GM23338 (cell line): ENCODE results near the gene PHF23. TPM values are rescaled to one million over a fixed set of nuclear protein-coding genes. Genes with fewer than 3 reads are reported as not detected.

Experiments used
- ATAC-seq: fragments of 200-7000 bp; cut with Tn5 transposase; 3 replicates; pipeline ENCODE4 v1.9.1; 2020
- DNase-seq: peaks from one replicate; pipeline ENCODE4 v3.0.0-alpha.2; 2015; ENCODE audit warnings: low spot score
- H2AFZ ChIP-seq: fragments of 200-600 bp; sonication (generic); 2 replicates; pipeline ENCODE4 v1.8.0; 2016; ENCODE audit warnings: antibody characterized with exemption, mild to moderate bottlenecking, moderate library complexity
- H3F3A ChIP-seq: fragments of 200-600 bp; sonication (generic); replicated peaks from 2 replicates; pipeline ENCODE4 v1.8.0; 2017; ENCODE audit warnings: antibody characterized with exemption, mixed run types, low read depth
- H3K27ac ChIP-seq: fragments of 200-600 bp; sonication (generic); 2 replicates; pipeline ENCODE4 v1.6.1; 2016; ENCODE audit warnings: low read depth
- H3K27me3 ChIP-seq: fragments of 200-600 bp; sonication (generic); 2 replicates; pipeline ENCODE4 v1.8.0; 2016; ENCODE audit warnings: mild to moderate bottlenecking, mixed run types, moderate library complexity; ENCODE audit not compliant: insufficient read depth
- H3K36me3 ChIP-seq: fragments of 200-600 bp; sonication (generic); 2 replicates; pipeline ENCODE4 v1.8.0; 2016; ENCODE audit warnings: mild to moderate bottlenecking; ENCODE audit not compliant: insufficient read depth
- H3K4me1 ChIP-seq: fragments of 200-600 bp; sonication (generic); 2 replicates; pipeline ENCODE4 v1.8.0; 2016; ENCODE audit warnings: mild to moderate bottlenecking, moderate library complexity; ENCODE audit not compliant: insufficient read depth
- H3K4me2 ChIP-seq: fragments of 200-600 bp; sonication (generic); 2 replicates; pipeline ENCODE4 v1.7.1; 2017; ENCODE audit warnings: mixed run types
- H3K4me3 ChIP-seq: fragments of 200-600 bp; sonication (generic); 2 replicates; pipeline ENCODE4 v1.6.1; 2016; ENCODE audit warnings: mixed run types
- H3K79me2 ChIP-seq: fragments of 200-600 bp; sonication (generic); replicated peaks from 2 replicates; pipeline ENCODE4 v1.8.0; 2017; ENCODE audit warnings: mild to moderate bottlenecking; ENCODE audit not compliant: insufficient read depth
- H3K9me2 ChIP-seq: fragments of 200-600 bp; sonication (generic); 2 replicates; pipeline ENCODE4 v1.8.0; 2017; ENCODE audit not compliant: insufficient read depth
- H4K20me1 ChIP-seq: fragments of 200-600 bp; sonication (generic); replicated peaks from 2 replicates; pipeline ENCODE4 v1.8.0; 2017; ENCODE audit warnings: mild to moderate bottlenecking; ENCODE audit not compliant: insufficient read depth
- H3K27ac Mint-ChIP-seq: 2 replicates; pipeline ENCODE4 v1.8.0; 2020; ENCODE audit warnings: inconsistent platforms, mild to moderate bottlenecking, moderate library complexity, mixed read lengths
- H3K27me3 Mint-ChIP-seq: 3 replicates; pipeline ENCODE4 v1.8.0; 2022; ENCODE audit warnings: low read depth, mild to moderate bottlenecking, moderate library complexity, mixed read lengths, inconsistent platforms; ENCODE audit not compliant: insufficient read depth, poor library complexity
- H3K36me3 Mint-ChIP-seq: 3 replicates; pipeline ENCODE4 v1.8.0; 2021; ENCODE audit warnings: low read depth, mild to moderate bottlenecking, inconsistent platforms, moderate library complexity, mixed read lengths
- H3K4me1 Mint-ChIP-seq: 3 replicates; pipeline ENCODE4 v1.8.0; 2020; ENCODE audit warnings: mild to moderate bottlenecking, inconsistent platforms, mixed read lengths
- H3K4me3 Mint-ChIP-seq: 3 replicates; pipeline ENCODE4 v1.8.0; 2021; ENCODE audit warnings: moderate library complexity, mild to moderate bottlenecking, inconsistent platforms, mixed read lengths
- H3K9me3 Mint-ChIP-seq: 3 replicates; pipeline ENCODE4 v1.8.0; 2020; ENCODE audit warnings: moderate library complexity, mild to moderate bottlenecking, inconsistent platforms, mixed read lengths
- CREB1 ChIP-seq: fragments of 250-450 bp; sonication (Bioruptor Pico); IDR thresholded peaks from 2 replicates; pipeline ENCODE4 v1.5.0; 2020; ENCODE audit warnings: low read depth, mild to moderate bottlenecking, moderate library complexity
- EZH2 ChIP-seq: fragments of 200-600 bp; sonication (generic); IDR thresholded peaks from one replicate; pipeline ENCODE4 v1.8.0; 2017; ENCODE audit warnings: antibody characterized with exemption, mild to moderate bottlenecking, low read depth; ENCODE audit not compliant: unreplicated experiment
- EZH2phosphoT487 ChIP-seq: fragments of 200-600 bp; sonication (generic); IDR thresholded peaks from one replicate; pipeline ENCODE4 v1.8.1; 2018; ENCODE audit warnings: antibody characterized with exemption; ENCODE audit not compliant: unreplicated experiment
- JUNB ChIP-seq: IDR thresholded peaks from one replicate; pipeline ENCODE4 v1.6.1; 2016; ENCODE audit warnings: antibody characterized with exemption; ENCODE audit not compliant: unreplicated experiment
- NANOG ChIP-seq: IDR thresholded peaks from 2 replicates; pipeline ENCODE4 v1.6.1; 2016; ENCODE audit warnings: antibody characterized with exemption, borderline replicate concordance
- POLR2AphosphoS5 ChIP-seq: IDR thresholded peaks from 2 replicates; pipeline ENCODE4 v1.6.1; 2016; ENCODE audit warnings: antibody characterized with exemption, low read depth
- STAT1 ChIP-seq: IDR thresholded peaks from one replicate; pipeline ENCODE4 v1.6.1; 2016; ENCODE audit warnings: antibody characterized with exemption; ENCODE audit not compliant: unreplicated experiment
- ZNF114 ChIP-seq: fragments of 250-450 bp; sonication (Bioruptor Pico); IDR thresholded peaks from 2 replicates; pipeline ENCODE4 v1.5.0; 2020; ENCODE audit warnings: mild to moderate bottlenecking, moderate library complexity
- ZNF331 ChIP-seq: fragments of 250-450 bp; sonication (Bioruptor Pico); IDR thresholded peaks from 2 replicates; pipeline ENCODE4 v1.5.0; 2020; ENCODE audit warnings: low read depth, mild to moderate bottlenecking, moderate library complexity
- polyA plus RNA-seq: library from polyadenylated mRNA; unstranded; fragments of >200 nt; fragmentation: Nextera tagmentation; extraction: Ambion mirVana; gene quantifications from 2 replicates; pipeline ENCODE4 v1.2.1, GENCODE V29; 2016
- total RNA-seq: library from RNA; depleted of rRNA; stranded (reverse); fragments of >200 nt; shearing (Covaris generic); gene quantifications from 2 replicates; pipeline ENCODE4 v1.2.3, GENCODE V29; 2014
- TF ChIP-seq, protein P1 (sequence below), 2 experiments: fragments of 200-600 bp in 1 of 2; sonication (generic) in 1 of 2; conservative IDR thresholded peaks; 2 replicates each; pipeline versions ENCODE4 v1.5.1 to v1.6.1; 2016 to 2017; ENCODE audit warnings: antibody characterized with exemption in 2 of 2, low read depth in 2 of 2, mild to moderate bottlenecking in 2 of 2, moderate library complexity in 1 of 2
- TF ChIP-seq, protein P2 (sequence below): IDR thresholded peaks from 2 replicates; pipeline ENCODE4 v1.6.1; 2016; ENCODE audit warnings: antibody characterized with exemption
- TF ChIP-seq, protein P3 (sequence below): fragments of 250-450 bp; sonication (Bioruptor Pico); IDR thresholded peaks from 2 replicates; pipeline ENCODE4 v1.5.0; 2020; ENCODE audit warnings: mild to moderate bottlenecking, moderate library complexity
- TF ChIP-seq, protein P4 (sequence below): IDR thresholded peaks from one replicate; pipeline ENCODE4 v1.6.1; 2018; ENCODE audit warnings: antibody characterized with exemption; ENCODE audit not compliant: unreplicated experiment

The PHF23 gene
- total and polyA plus RNA-seq, 2 experiments from 2014 or later, result 35.4 to 51.0 TPM

DNA sequence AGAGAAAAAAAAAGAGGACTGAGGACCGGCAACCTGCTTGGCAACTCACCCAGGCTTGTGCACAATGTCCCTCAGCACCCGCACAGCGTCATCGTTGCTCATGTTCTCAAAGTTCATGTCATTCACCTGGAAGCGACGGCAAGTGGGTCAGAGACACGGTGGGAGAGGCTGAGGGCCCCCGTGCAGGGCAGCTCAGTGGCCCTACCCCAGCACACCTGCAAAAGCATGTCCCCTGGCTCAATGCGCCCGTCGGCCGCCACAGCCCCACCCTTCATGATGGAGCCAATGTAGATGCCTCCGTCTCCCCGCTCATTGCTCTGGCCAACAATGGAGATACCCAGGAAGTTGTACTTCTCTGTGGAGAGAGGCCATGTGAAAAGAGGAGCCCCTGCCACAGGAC, 10.3 kb downstream of the PHF23 start:
- peaks cover 41% of the 10 kb centered on the region for H3K79me2 ChIP-seq
- peaks cover 16% of the 10 kb centered on the region for H3K4me1 Mint-ChIP-seq

More for the DNA sequence above, 10.3 kb downstream of the PHF23 start:
- no peak overlapping the region for H2AFZ ChIP-seq
- no peaks in the 10 kb centered on the region for H3K9me3 Mint-ChIP-seq
- no peak overlapping the region for H3K27ac ChIP-seq
- peaks cover 37% of the 10 kb centered on the region for H4K20me1 ChIP-seq
- no peaks in the 10 kb centered on the region for H3K9me2 ChIP-seq
- no peak for ATAC-seq
- no peaks in the 10 kb centered on the region for H3K27me3 ChIP-seq
- no peak overlapping the region for H3K27ac Mint-ChIP-seq
- peaks cover 2% of the 10 kb centered on the region; the same call in 1 of the 2 replicates for H3F3A ChIP-seq
- TF ChIP-seq CREB1 (CRISPR knock-in tag) (no peak), NANOG (no peak), ZNF114 (CRISPR knock-in tag) (no peak), ZNF331 (CRISPR knock-in tag) (no peak), POLR2AphosphoS5 (no peak), JUNB (no peak), STAT1 (no peak), EZH2 (no peak), EZH2phosphoT487 (no peak)
- TF ChIP-seq, protein P1, sequence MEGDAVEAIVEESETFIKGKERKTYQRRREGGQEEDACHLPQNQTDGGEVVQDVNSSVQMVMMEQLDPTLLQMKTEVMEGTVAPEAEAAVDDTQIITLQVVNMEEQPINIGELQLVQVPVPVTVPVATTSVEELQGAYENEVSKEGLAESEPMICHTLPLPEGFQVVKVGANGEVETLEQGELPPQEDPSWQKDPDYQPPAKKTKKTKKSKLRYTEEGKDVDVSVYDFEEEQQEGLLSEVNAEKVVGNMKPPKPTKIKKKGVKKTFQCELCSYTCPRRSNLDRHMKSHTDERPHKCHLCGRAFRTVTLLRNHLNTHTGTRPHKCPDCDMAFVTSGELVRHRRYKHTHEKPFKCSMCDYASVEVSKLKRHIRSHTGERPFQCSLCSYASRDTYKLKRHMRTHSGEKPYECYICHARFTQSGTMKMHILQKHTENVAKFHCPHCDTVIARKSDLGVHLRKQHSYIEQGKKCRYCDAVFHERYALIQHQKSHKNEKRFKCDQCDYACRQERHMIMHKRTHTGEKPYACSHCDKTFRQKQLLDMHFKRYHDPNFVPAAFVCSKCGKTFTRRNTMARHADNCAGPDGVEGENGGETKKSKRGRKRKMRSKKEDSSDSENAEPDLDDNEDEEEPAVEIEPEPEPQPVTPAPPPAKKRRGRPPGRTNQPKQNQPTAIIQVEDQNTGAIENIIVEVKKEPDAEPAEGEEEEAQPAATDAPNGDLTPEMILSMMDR (conservative IDR thresholded peaks at IDR 0.05; ENCODE audit: low read depth in 2 of 2), result no peak
- TF ChIP-seq, protein P2, sequence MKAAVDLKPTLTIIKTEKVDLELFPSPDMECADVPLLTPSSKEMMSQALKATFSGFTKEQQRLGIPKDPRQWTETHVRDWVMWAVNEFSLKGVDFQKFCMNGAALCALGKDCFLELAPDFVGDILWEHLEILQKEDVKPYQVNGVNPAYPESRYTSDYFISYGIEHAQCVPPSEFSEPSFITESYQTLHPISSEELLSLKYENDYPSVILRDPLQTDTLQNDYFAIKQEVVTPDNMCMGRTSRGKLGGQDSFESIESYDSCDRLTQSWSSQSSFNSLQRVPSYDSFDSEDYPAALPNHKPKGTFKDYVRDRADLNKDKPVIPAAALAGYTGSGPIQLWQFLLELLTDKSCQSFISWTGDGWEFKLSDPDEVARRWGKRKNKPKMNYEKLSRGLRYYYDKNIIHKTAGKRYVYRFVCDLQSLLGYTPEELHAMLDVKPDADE, result no peak
- TF ChIP-seq, protein P3, sequence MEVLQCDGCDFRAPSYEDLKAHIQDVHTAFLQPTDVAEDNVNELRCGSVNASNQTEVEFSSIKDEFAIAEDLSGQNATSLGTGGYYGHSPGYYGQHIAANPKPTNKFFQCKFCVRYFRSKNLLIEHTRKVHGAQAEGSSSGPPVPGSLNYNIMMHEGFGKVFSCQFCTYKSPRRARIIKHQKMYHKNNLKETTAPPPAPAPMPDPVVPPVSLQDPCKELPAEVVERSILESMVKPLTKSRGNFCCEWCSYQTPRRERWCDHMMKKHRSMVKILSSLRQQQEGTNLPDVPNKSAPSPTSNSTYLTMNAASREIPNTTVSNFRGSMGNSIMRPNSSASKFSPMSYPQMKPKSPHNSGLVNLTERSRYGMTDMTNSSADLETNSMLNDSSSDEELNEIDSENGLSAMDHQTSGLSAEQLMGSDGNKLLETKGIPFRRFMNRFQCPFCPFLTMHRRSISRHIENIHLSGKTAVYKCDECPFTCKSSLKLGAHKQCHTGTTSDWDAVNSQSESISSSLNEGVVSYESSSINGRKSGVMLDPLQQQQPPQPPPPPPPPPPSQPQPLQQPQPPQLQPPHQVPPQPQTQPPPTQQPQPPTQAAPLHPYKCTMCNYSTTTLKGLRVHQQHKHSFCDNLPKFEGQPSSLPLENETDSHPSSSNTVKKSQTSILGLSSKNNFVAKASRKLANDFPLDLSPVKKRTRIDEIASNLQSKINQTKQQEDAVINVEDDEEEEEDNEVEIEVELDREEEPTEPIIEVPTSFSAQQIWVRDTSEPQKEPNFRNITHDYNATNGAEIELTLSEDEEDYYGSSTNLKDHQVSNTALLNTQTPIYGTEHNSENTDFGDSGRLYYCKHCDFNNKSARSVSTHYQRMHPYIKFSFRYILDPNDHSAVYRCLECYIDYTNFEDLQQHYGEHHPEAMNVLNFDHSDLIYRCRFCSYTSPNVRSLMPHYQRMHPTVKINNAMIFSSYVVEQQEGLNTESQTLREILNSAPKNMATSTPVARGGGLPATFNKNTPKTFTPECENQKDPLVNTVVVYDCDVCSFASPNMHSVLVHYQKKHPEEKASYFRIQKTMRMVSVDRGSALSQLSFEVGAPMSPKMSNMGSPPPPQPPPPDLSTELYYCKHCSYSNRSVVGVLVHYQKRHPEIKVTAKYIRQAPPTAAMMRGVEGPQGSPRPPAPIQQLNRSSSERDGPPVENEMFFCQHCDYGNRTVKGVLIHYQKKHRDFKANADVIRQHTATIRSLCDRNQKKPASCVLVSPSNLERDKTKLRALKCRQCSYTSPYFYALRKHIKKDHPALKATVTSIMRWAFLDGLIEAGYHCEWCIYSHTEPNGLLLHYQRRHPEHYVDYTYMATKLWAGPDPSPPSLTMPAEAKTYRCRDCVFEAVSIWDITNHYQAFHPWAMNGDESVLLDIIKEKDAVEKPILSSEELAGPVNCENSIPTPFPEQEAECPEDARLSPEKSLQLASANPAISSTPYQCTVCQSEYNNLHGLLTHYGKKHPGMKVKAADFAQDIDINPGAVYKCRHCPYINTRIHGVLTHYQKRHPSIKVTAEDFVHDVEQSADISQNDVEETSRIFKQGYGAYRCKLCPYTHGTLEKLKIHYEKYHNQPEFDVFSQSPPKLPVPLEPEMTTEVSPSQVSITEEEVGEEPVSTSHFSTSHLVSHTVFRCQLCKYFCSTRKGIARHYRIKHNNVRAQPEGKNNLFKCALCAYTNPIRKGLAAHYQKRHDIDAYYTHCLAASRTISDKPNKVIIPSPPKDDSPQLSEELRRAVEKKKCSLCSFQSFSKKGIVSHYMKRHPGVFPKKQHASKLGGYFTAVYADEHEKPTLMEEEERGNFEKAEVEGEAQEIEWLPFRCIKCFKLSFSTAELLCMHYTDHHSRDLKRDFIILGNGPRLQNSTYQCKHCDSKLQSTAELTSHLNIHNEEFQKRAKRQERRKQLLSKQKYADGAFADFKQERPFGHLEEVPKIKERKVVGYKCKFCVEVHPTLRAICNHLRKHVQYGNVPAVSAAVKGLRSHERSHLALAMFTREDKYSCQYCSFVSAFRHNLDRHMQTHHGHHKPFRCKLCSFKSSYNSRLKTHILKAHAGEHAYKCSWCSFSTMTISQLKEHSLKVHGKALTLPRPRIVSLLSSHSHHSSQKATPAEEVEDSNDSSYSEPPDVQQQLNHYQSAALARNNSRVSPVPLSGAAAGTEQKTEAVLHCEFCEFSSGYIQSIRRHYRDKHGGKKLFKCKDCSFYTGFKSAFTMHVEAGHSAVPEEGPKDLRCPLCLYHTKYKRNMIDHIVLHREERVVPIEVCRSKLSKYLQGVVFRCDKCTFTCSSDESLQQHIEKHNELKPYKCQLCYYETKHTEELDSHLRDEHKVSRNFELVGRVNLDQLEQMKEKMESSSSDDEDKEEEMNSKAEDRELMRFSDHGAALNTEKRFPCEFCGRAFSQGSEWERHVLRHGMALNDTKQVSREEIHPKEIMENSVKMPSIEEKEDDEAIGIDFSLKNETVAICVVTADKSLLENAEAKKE (CRISPR knock-in tag), result no peak
- TF ChIP-seq, protein P4, sequence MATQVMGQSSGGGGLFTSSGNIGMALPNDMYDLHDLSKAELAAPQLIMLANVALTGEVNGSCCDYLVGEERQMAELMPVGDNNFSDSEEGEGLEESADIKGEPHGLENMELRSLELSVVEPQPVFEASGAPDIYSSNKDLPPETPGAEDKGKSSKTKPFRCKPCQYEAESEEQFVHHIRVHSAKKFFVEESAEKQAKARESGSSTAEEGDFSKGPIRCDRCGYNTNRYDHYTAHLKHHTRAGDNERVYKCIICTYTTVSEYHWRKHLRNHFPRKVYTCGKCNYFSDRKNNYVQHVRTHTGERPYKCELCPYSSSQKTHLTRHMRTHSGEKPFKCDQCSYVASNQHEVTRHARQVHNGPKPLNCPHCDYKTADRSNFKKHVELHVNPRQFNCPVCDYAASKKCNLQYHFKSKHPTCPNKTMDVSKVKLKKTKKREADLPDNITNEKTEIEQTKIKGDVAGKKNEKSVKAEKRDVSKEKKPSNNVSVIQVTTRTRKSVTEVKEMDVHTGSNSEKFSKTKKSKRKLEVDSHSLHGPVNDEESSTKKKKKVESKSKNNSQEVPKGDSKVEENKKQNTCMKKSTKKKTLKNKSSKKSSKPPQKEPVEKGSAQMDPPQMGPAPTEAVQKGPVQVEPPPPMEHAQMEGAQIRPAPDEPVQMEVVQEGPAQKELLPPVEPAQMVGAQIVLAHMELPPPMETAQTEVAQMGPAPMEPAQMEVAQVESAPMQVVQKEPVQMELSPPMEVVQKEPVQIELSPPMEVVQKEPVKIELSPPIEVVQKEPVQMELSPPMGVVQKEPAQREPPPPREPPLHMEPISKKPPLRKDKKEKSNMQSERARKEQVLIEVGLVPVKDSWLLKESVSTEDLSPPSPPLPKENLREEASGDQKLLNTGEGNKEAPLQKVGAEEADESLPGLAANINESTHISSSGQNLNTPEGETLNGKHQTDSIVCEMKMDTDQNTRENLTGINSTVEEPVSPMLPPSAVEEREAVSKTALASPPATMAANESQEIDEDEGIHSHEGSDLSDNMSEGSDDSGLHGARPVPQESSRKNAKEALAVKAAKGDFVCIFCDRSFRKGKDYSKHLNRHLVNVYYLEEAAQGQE, result no peak
- no peak overlapping the region for H3K4me3 Mint-ChIP-seq
- no peak overlapping the region for H3K4me3 ChIP-seq
- H3K36me3 Mint-ChIP-seq, result peaks cover 65% of the 10 kb centered on the region
- no peak for DNase-seq
- H3K4me2 ChIP-seq, result no peak overlapping the region
- peaks cover 4% of the 10 kb centered on the region; the same call in 1 of the 2 replicates for H3K36me3 ChIP-seq
- H3K4me1 ChIP-seq, result peaks cover 15% of the 10 kb centered on the region; the same call in 1 of the 2 replicates
- peaks cover 13% of the 10 kb centered on the region for H3K27me3 Mint-ChIP-seq
